Mucosa of rectum (tissue), 2 donors: ENCODE results near the gene GSDMA.

Experiments used
- H3K27ac ChIP-seq, 2 donors: one replicate each; pipeline ENCODE4 v1.7.0; 2013; ENCODE audit warnings: inconsistent platforms in 2 of 2, low read depth in 2 of 2, low read length in 2 of 2
- H3K27me3 ChIP-seq, 2 donors: one replicate each; pipeline ENCODE4 v1.7.0; 2013; ENCODE audit warnings: low read length in 2 of 2; ENCODE audit not compliant: control insufficient read depth in 2 of 2, insufficient read depth in 2 of 2
- H3K36me3 ChIP-seq, 2 donors: one replicate each; pipeline ENCODE4 v1.7.0; 2013; ENCODE audit warnings: low read length in 2 of 2; ENCODE audit not compliant: control insufficient read depth in 2 of 2, insufficient read depth in 2 of 2
- H3K4me1 ChIP-seq, 2 donors: one replicate each; pipeline ENCODE4 v1.7.0; 2013; ENCODE audit warnings: low read length in 2 of 2, mild to moderate bottlenecking in 1 of 2; ENCODE audit not compliant: control insufficient read depth in 2 of 2, insufficient read depth in 2 of 2
- H3K4me3 ChIP-seq, 2 donors: one replicate each; pipeline ENCODE4 v1.7.0; 2013; ENCODE audit warnings: low read length in 2 of 2
- H3K9ac ChIP-seq, 2 donors: one replicate each; pipeline ENCODE4 v1.7.0; 2013; ENCODE audit warnings: low read length in 2 of 2, low read depth in 1 of 2, mild to moderate bottlenecking in 1 of 2
- H3K9me3 ChIP-seq, 2 donors: one replicate each; pipeline ENCODE4 v1.7.0; 2013; ENCODE audit warnings: low read length in 2 of 2; ENCODE audit not compliant: control insufficient read depth in 2 of 2
- donor health status: healthy.
- donor health status: Normal muscosa, but diverticular disease.

The GSDMA gene

GRCh38 chr17:39962642-39963220 is at the start of gene GSDMA:
GSDMA (plus strand) TSS chr17:39963004; CDS start chr17:39965688, 2,684 bp downstream.
- H3K27ac ChIP-seq: no peak within 1 kb of the TSS
- peaks cover 0 to 4% of the 10 kb centered on the region in 2 donors for H3K27me3 ChIP-seq
- H3K4me1 ChIP-seq: peaks cover 3 to 12% of the 10 kb centered on the region in 2 donors
- no peak within 1 kb of the TSS for H3K4me3 ChIP-seq
- no peaks in the 10 kb centered on the region for H3K9me3 ChIP-seq
- no peak within 1 kb of the TSS for H3K9ac ChIP-seq
- no peaks in the 10 kb centered on the region for H3K36me3 ChIP-seq

- Histone ChIP-seq H3K4me3 (no peak overlapping the region), H3K4me1 (peaks cover 15 to 22% of the 10 kb centered on the region in 2 donors), H3K9me3 (no peaks in the 10 kb centered on the region), H3K27me3 (no peaks in the 10 kb centered on the region), H3K27ac (no peak overlapping the region), H3K9ac (no peak overlapping the region), H3K36me3 (peaks cover 16 to 19% of the 10 kb centered on the region in 2 donors)
Measured at GRCh38 chr17:39913989-39914388, 48.8 kb upstream of the GSDMA start.

GRCh38 chr17:39915559-39915958 is 47.2 kb upstream of the GSDMA start:
- Histone ChIP-seq H3K9me3 (no peaks in the 10 kb centered on the region), H3K4me1 (peaks cover 19 to 26% of the 10 kb centered on the region in 2 donors), H3K27ac (no peak overlapping the region), H3K36me3 (peaks cover 13 to 16% of the 10 kb centered on the region in 2 donors), H3K4me3 (no peak overlapping the region), H3K27me3 (no peaks in the 10 kb centered on the region), H3K9ac (no peak overlapping the region)

- Histone ChIP-seq H3K4me1 (peaks cover 19 to 26% of the 10 kb centered on the region in 2 donors), H3K9ac (peak overlapping the region in 1 of 2 donors; percentile 52), H3K36me3 (peaks cover 18 to 20% of the 10 kb centered on the region in 2 donors), H3K27me3 (no peaks in the 10 kb centered on the region), H3K9me3 (no peaks in the 10 kb centered on the region), H3K27ac (peak overlapping the region; percentile 83 to 89), H3K4me3 (peak overlapping the region; percentile 24 to 46)
Measured at GRCh38 chr17:39916918-39917317, 45.9 kb upstream of the GSDMA start.

- H3K9me3 ChIP-seq: no peaks in the 10 kb centered on the region
- peaks cover 20 to 28% of the 10 kb centered on the region in 2 donors for H3K4me1 ChIP-seq
- H3K27ac ChIP-seq: peak overlapping the region; percentile 83 to 89
- peak overlapping the region in 1 of 2 donors; percentile 78 for H3K4me3 ChIP-seq
- H3K36me3 ChIP-seq: peaks cover 35 to 43% of the 10 kb centered on the region in 2 donors
- H3K9ac ChIP-seq: peak overlapping the region in 1 of 2 donors; percentile 24
- no peaks in the 10 kb centered on the region for H3K27me3 ChIP-seq
Measured at GRCh38 chr17:39919087-39919683, 43.6 kb upstream of the GSDMA start.

GRCh38 chr17:39920218-39921210 is 42.3 kb upstream of the GSDMA start:
- no peak overlapping the region for H3K27ac ChIP-seq
- H3K27me3 ChIP-seq: no peaks in the 10 kb centered on the region
- H3K9me3 ChIP-seq: no peaks in the 10 kb centered on the region
- peaks cover 33 to 43% of the 10 kb centered on the region in 2 donors for H3K36me3 ChIP-seq
- H3K9ac ChIP-seq: no peak overlapping the region
- no peak overlapping the region for H3K4me3 ChIP-seq
- peaks cover 25 to 31% of the 10 kb centered on the region in 2 donors for H3K4me1 ChIP-seq

GRCh38 chr17:39921323-39921722 is 41.5 kb upstream of the GSDMA start:
- Histone ChIP-seq H3K27me3 (no peaks in the 10 kb centered on the region), H3K27ac (no peak overlapping the region), H3K9me3 (no peaks in the 10 kb centered on the region), H3K9ac (no peak overlapping the region), H3K36me3 (peaks cover 33 to 43% of the 10 kb centered on the region in 2 donors), H3K4me3 (no peak overlapping the region), H3K4me1 (peaks cover 29 to 31% of the 10 kb centered on the region in 2 donors)

- Histone ChIP-seq H3K9me3 (no peaks in the 10 kb centered on the region), H3K9ac (no peak overlapping the region), H3K27me3 (no peaks in the 10 kb centered on the region), H3K4me3 (no peak overlapping the region), H3K36me3 (peaks cover 33 to 43% of the 10 kb centered on the region in 2 donors), H3K27ac (no peak overlapping the region), H3K4me1 (peaks cover 27 to 33% of the 10 kb centered on the region in 2 donors)
Measured at GRCh38 chr17:39922006-39922405, 40.8 kb upstream of the GSDMA start.

- no peaks in the 10 kb centered on the region for H3K27me3 ChIP-seq
- H3K9me3 ChIP-seq: no peaks in the 10 kb centered on the region
- H3K4me3 ChIP-seq: no peak overlapping the region
- H3K4me1 ChIP-seq: peaks cover 19 to 30% of the 10 kb centered on the region in 2 donors
- H3K27ac ChIP-seq: no peak overlapping the region
- H3K9ac ChIP-seq: no peak overlapping the region
- H3K36me3 ChIP-seq: peaks cover 33 to 43% of the 10 kb centered on the region in 2 donors
Measured at GRCh38 chr17:39923230-39923629, 39.6 kb upstream of the GSDMA start.
